ENCODE results near the gene MAS1. TPM values are rescaled to one million over a fixed set of nuclear protein-coding genes. Genes with fewer than 3 reads are reported as not detected.

MAS1 gene
- total RNA-seq, 1 experiment from 2014 or later, result not detected

DNA sequence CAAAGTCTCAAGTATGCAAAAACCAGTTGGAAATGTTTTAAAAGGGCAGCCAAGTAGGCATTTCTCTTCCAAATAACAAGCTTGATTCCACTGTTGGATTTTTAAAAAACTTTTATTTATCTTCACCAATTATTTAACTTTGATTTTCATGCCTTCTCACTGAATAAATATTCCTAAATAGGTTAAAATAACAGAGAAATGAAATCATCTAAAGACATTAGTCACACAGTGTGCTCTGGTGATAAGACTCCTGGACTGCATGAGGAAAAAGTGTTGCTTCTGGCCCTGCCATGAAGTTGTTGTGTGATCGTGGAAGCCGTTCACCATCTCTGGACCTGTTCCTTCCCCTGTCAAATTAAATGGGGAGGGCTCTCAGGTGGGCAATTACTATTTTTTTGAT lies 44.3 kb downstream of the MAS1 start:
- peaks cover 3% of the 10 kb centered on the region for H3K9me3 ChIP-seq (ENCODE audit: low read depth, low read length, poor library complexity, severe bottlenecking)
- no peak overlapping the region for H3K27ac ChIP-seq (ENCODE audit: low read depth, low read length, poor library complexity, severe bottlenecking)
- no TSS peak for BruUV-seq (replicated peaks)
- H3K36me3 ChIP-seq (ENCODE audit: insufficient read depth, low read length, poor library complexity, severe bottlenecking), result no peaks in the 10 kb centered on the region
- no peak for TF ChIP-seq EZH2 (IDR thresholded peaks at IDR 0.05; ENCODE audit: borderline replicate concordance, low read depth, low read length, poor library complexity, severe bottlenecking)
- TF ChIP-seq, protein P1, sequence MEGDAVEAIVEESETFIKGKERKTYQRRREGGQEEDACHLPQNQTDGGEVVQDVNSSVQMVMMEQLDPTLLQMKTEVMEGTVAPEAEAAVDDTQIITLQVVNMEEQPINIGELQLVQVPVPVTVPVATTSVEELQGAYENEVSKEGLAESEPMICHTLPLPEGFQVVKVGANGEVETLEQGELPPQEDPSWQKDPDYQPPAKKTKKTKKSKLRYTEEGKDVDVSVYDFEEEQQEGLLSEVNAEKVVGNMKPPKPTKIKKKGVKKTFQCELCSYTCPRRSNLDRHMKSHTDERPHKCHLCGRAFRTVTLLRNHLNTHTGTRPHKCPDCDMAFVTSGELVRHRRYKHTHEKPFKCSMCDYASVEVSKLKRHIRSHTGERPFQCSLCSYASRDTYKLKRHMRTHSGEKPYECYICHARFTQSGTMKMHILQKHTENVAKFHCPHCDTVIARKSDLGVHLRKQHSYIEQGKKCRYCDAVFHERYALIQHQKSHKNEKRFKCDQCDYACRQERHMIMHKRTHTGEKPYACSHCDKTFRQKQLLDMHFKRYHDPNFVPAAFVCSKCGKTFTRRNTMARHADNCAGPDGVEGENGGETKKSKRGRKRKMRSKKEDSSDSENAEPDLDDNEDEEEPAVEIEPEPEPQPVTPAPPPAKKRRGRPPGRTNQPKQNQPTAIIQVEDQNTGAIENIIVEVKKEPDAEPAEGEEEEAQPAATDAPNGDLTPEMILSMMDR (conservative IDR thresholded peaks at IDR 0.05; ENCODE audit: low read depth, low read length), result no peak
- CTCF ChIA-PET, result no interaction called here
- no peak for DNase-seq (ENCODE audit: low spot score)
- H3K27me3 ChIP-seq (replicated peaks; ENCODE audit: insufficient read depth, low read depth, low read length, poor library complexity), result peaks cover 7% of the 10 kb centered on the region
- no peaks in the 10 kb centered on the region for H3K4me1 ChIP-seq (ENCODE audit: insufficient read depth, low read length, poor library complexity, severe bottlenecking)
- no peak overlapping the region for H3K4me3 ChIP-seq (ENCODE audit: low read depth, low read length, poor library complexity, severe bottlenecking)
- intact Hi-C loops (cut with micrococcal nuclease; ENCODE audit: unreplicated experiment), result no loop called here
- POLR2A ChIA-PET (ENCODE audit: low non-redundant PET), result no interaction called here

DNA sequence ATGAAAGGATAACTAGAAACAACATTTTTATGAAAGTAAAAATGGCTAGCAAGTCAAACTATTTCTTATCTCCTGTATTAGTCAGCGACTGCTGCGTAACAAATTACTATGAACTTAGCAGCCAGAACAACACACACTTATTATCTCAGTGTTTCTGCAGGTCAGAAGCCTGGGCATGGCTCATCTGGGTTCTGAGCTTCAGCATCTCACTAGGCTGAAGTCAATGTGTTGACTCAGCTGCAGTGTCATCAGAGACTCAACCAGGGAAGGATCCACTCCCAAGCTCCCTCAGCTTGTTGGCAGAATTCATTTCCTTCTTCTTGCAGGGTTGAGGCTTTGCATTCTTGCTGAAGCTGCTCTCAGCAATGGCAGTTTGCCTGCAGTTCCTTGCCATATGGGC lies 44.8 kb downstream of the MAS1 start:
- TF ChIP-seq, protein P1 (conservative IDR thresholded peaks at IDR 0.05; ENCODE audit: low read depth, low read length), result no peak
- TF ChIP-seq EZH2 (IDR thresholded peaks at IDR 0.05; ENCODE audit: borderline replicate concordance, low read depth, low read length, poor library complexity, severe bottlenecking), result no peak
- DNase-seq (ENCODE audit: low spot score), result no peak
- Histone ChIP-seq H3K27me3 (replicated peaks; ENCODE audit: insufficient read depth, low read depth, low read length, poor library complexity) (peaks cover 7% of the 10 kb centered on the region), H3K4me3 (ENCODE audit: low read depth, low read length, poor library complexity, severe bottlenecking) (no peak overlapping the region), H3K27ac (ENCODE audit: low read depth, low read length, poor library complexity, severe bottlenecking) (no peak overlapping the region), H3K9me3 (ENCODE audit: low read depth, low read length, poor library complexity, severe bottlenecking) (peaks cover 3% of the 10 kb centered on the region), H3K36me3 (ENCODE audit: insufficient read depth, low read length, poor library complexity, severe bottlenecking) (no peaks in the 10 kb centered on the region), H3K4me1 (ENCODE audit: insufficient read depth, low read length, poor library complexity, severe bottlenecking) (no peaks in the 10 kb centered on the region)
- CTCF ChIA-PET, result no interaction called here
- BruUV-seq (replicated peaks), result no TSS peak
- POLR2A ChIA-PET (ENCODE audit: low non-redundant PET), result no interaction called here
- intact Hi-C loops (cut with micrococcal nuclease; ENCODE audit: unreplicated experiment), result no loop called here

DNA sequence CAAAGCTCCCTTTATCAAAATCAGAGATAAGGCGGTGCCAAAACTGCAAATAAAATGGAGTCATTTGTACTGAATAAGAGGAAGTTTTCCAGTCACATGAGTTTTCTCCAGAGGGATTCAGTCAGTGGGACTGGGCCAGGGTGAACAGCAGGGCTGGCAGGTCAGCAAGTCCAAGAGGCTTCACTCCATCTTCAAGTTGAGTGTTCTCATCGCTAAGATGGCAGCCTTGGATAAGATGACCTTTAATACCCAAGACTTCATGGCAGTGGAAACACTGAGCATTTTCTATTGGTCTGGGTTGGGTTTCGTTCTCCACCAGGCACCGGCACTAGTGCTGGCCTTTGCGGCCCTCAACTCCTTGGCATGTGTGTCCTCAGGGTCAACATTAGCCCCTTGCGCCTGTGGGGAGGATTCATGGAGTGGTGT lies 48.8 kb downstream of the MAS1 start:
- Histone ChIP-seq H3K4me1 (ENCODE audit: insufficient read depth, low read length, poor library complexity, severe bottlenecking) (no peaks in the 10 kb centered on the region), H3K36me3 (ENCODE audit: insufficient read depth, low read length, poor library complexity, severe bottlenecking) (no peaks in the 10 kb centered on the region), H3K27me3 (replicated peaks; ENCODE audit: insufficient read depth, low read depth, low read length, poor library complexity) (peaks cover 7% of the 10 kb centered on the region), H3K4me3 (ENCODE audit: low read depth, low read length, poor library complexity, severe bottlenecking) (no peak overlapping the region), H3K9me3 (ENCODE audit: low read depth, low read length, poor library complexity, severe bottlenecking) (peaks cover 3% of the 10 kb centered on the region), H3K27ac (ENCODE audit: low read depth, low read length, poor library complexity, severe bottlenecking) (no peak overlapping the region)
- no TSS peak for BruUV-seq (replicated peaks)
- ChIA-PET POLR2A (ENCODE audit: low non-redundant PET) (no interaction called here), CTCF (no interaction called here)
- no peak for DNase-seq (ENCODE audit: low spot score)
- intact Hi-C loops (cut with micrococcal nuclease; ENCODE audit: unreplicated experiment), result no loop called here
- no peak for TF ChIP-seq EZH2 (IDR thresholded peaks at IDR 0.05; ENCODE audit: borderline replicate concordance, low read depth, low read length, poor library complexity, severe bottlenecking)
- TF ChIP-seq, protein P1 (conservative IDR thresholded peaks at IDR 0.05; ENCODE audit: low read depth, low read length), result no peak

Other genes starting within 250 kb of the MAS1 start
- gene SOD2, start 197.7 kb upstream of the MAS1 start, total RNA-seq (2021), result 139 and 159 TPM in 2 replicates
- gene WTAP, start 163.5 kb upstream of the MAS1 start, total RNA-seq (2021), result 109 and 110 TPM in 2 replicates
- 238 and 250 TPM in 2 replicates for gene ACAT2, start 128.9 kb upstream of the MAS1 start, total RNA-seq (2021)
- gene TCP1, start 101.4 kb upstream of the MAS1 start, total RNA-seq (2021), result 505 and 528 TPM in 2 replicates
- gene MRPL18, start 100.5 kb upstream of the MAS1 start, total RNA-seq (2021), result 94.6 and 101 TPM in 2 replicates
- gene PNLDC1, start 90.7 kb upstream of the MAS1 start, total RNA-seq (2021), result 0.58 TPM in 1 of 2 replicates, not detected in the other
- gene IGF2R, start 78.1 kb downstream of the MAS1 start, total RNA-seq (2021), result 64.7 and 67.4 TPM in 2 replicates
- 1.6 and 3.3 TPM in 2 replicates for gene SLC22A1, start 230.8 kb downstream of the MAS1 start, total RNA-seq (2021)

Measured in A673 (cell line).